GM18511 (cell line): ENCODE results near the gene TTLL8.
"Not testable (repeated sequence)": the region's sequence is repeated elsewhere in the genome, so short reads cannot be mapped to it uniquely, and the experiment has no call there.

Experiments
- ATAC-seq: cut with Tn5 transposase; IDR thresholded peaks from one replicate; pipeline ENCODE4 v1.9.1; 2021; ENCODE audit warnings: mild to moderate bottlenecking, moderate library complexity; ENCODE audit not compliant: unreplicated experiment

Gene TTLL8

GRCh38 chr22:49993649-49994360, 64.3 kb downstream of the TTLL8 start:
- no peak for ATAC-seq

DNA sequence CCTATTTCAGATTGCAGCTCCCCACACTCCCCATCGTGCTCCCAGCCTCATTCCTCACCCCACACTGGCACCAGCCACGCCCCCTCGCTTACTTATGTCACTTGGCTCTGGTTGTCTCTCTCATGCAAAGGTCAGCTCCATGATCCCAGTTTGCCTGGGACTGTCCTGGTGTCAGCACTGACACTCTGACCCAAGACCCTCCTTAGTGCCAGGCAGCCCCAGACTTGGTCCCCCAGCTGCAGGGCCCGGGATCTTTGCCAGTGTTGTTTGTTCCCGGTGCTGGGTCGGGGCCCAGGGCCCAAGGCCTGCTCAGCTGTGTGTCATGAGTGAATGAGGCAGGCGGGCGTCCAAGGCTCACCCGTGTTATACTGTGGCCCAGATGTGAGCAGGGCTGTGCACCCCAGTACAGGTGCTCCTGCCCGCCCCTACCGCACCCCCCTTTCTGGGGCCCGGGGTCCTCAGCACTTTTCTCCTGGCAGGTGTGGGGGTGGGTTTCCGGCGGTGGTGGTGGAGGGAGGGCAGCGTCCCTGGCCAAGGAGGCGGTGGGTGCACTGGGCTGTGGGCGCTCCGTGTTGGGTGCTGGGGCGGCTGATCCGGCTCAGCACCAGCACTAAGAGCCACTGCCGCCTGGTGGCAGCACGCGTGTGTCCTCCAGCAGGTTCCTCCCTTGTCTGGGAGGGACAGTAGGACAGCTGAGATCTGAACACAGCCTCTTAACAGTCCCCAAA, 65.0 kb downstream of the TTLL8 start:
- no peak for ATAC-seq

- no peak for ATAC-seq
Measured at GRCh38 chr22:49991907-49992533, 66.1 kb downstream of the TTLL8 start.

- ATAC-seq: no peak
Measured at GRCh38 chr22:49991167-49991566, 66.9 kb downstream of the TTLL8 start.

- ATAC-seq: not testable (repeated sequence)
Measured at GRCh38 chr22:49989826-49990225, 68.3 kb downstream of the TTLL8 start.

DNA sequence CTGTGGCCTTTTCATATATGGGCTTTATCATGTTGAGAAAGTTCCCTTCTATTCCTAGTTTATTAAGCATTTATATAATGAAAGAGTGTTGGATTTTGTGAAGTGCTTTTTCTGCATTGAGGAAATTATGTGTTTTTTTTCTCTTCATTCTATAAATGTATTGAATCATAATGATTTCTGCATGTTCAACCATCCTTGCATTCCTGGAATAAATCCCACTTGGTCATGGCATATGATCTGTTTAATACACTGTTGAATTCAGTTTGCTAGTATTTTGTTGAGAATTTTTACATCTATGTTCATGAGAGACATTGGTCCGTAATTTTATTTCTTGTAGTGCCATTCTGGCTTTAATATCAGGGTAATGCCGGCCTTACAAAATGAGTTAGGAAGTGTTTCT, 71.8 kb downstream of the TTLL8 start:
- ATAC-seq: no peak

- ATAC-seq: no peak
Measured at GRCh38 chr22:49983148-49984042, 74.7 kb downstream of the TTLL8 start.

DNA sequence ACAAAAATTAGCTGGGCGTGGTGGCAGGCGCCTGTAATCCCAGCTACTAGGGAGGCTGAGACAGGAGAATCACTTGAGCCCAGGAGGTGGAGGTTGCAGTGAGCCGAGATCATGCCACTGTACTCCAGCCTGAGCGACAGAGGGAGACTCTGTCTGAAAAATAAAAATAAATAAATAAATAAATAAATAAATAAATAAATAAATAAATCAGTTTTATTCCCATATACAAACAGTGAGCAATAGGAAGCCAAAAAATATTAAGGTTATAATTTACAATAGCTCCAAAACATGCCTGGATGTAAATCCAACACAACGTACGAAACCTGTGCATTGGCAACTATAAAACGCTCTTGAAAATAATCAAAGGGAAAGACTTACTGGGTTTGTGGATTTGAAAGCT, 76.3 kb downstream of the TTLL8 start:
- ATAC-seq: not testable (repeated sequence)

DNA sequence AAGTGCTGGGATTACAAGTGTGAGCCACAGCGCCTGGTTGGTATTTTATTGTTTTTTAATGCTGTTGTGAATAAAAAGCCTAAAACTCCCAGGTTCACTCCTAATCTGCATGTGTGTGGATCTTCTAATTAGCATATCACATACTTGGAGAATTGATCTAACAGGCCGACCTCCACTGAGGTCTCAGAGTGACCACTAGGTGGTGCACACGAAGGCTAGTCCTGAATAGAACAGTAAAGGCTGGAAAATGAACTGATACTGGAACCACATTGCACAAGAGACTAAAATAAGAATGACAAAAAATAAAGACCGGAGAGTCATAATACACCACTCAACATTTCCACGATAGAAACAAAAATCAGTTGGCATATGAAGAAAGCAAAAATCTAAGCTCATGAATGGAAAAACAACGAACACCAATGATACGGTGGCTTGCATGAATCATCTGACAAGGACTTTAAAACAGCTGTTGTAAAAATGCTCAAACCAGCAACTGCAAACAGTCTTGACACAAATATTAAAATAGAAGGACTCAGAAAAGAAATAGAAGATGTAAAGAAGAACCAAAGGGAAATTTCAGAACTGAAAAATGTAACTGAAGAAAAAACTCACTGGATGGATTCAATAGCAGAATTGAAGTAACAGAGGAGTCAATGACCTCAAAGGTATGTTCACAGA, 78.4 kb downstream of the TTLL8 start:
- no peak for ATAC-seq

DNA sequence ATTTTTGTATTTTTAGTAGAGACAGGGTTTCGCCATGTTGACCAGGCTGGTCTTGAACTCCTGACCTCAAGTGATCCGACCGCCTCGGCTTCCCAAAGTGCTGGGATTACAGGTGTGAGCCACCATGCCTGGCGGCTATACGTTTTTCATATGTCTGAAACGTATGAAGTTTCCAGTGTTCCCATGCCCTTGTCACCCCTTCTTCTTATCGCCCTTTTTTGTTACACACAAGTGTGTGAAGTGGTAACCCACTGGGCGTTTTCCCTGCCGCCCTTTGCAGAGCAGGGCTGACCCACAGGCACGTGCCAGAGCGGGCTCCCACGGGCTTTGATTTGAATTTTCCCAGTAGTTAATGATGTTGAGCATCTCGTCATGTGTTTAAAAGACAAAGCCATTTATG, 80.5 kb downstream of the TTLL8 start:
- ATAC-seq: no peak

GRCh38 chr22:49976439-49977175, 81.5 kb downstream of the TTLL8 start:
- peak; percentile 47 for ATAC-seq

GRCh38 chr22:49975543-49976389, 82.3 kb downstream of the TTLL8 start:
- ATAC-seq: peak; percentile 15

- ATAC-seq: no peak
Measured at GRCh38 chr22:49973018-49973961, 84.8 kb downstream of the TTLL8 start.

DNA sequence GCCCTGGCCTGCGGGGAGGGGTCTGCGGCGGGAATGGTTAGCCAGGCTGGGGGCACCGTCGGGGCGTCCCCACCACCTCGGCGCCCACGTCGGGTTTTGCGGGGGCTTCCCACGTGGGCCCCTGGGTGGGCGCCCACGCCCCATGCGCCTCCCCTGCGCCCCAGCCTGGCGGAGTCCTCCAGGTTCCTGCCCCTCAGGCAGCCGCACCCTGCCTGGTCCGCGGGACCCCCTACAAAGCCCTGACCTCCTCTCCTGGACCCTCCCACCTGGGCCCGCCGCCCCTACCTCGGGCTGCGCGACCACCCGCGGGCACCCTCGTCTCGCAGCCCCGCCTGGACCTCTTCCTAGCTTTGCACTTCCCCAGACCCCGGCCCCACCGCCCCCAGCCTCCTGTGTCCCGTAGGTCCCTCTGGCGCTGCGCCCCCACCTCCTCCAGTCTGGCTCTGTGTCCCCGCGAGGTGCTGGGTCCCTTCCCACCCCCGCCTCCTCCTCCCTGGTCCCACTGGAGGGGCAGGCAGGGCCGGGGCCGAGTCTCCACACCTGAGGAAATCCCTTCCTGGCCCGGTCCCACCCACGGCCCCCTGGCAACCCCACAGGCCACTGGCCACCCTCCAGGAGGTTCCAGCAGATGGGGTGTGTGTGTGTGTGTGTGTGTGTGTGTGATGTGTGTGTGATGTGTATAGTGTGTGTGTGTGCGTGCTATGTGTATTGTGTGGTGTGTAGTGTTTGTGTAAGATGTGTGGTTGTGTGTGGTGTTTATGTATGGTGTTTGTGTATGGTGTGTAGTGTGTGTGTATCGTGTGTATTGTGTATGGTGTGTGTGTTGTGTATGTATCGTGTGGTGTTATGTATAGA, 85.7 kb downstream of the TTLL8 start:
- ATAC-seq: no peak

- ATAC-seq: peak; percentile 34
Measured at GRCh38 chr22:49971232-49972162, 86.6 kb downstream of the TTLL8 start.
